Karpas-422 (cell line): ENCODE measurements around the gene AFF3. TPM values are rescaled to one million over a fixed set of nuclear protein-coding genes. Genes with fewer than 3 reads are reported as not detected.
A peak's percentile ranks its signal among the peaks of the same experiment; 100 is the strongest.

ENCODE experiments used
- DNase-seq: peaks from one replicate; pipeline ENCODE4 v3.0.0-alpha.2; 2015
- H2AFZ ChIP-seq: fragments of 200-600 bp; sonication (generic); 2 replicates; pipeline ENCODE4 v1.6.1; 2014; ENCODE audit warnings: antibody characterized with exemption, low read length, mixed read lengths
- H3K27ac ChIP-seq: fragments of 200-600 bp; sonication (generic); 2 replicates; pipeline ENCODE4 v1.5.1; 2014; ENCODE audit warnings: mild to moderate bottlenecking, low read length, moderate library complexity
- H3K27me3 ChIP-seq: fragments of 200-600 bp; sonication (generic); 2 replicates; pipeline ENCODE4 v1.6.1; 2014; ENCODE audit warnings: low read length, mixed read lengths
- H3K36me3 ChIP-seq: fragments of 200-600 bp; sonication (generic); 2 replicates; pipeline ENCODE4 v1.6.1; 2014; ENCODE audit warnings: low read length, mixed read lengths; ENCODE audit not compliant: insufficient read depth
- H3K4me1 ChIP-seq: fragments of 200-600 bp; sonication (generic); 2 replicates; pipeline ENCODE4 v1.6.1; 2014; ENCODE audit warnings: mild to moderate bottlenecking, low read length, mixed read lengths
- H3K4me2 ChIP-seq: fragments of 200-600 bp; sonication (generic); 2 replicates; pipeline ENCODE4 v1.6.1; 2014; ENCODE audit warnings: low read length, low read depth, mild to moderate bottlenecking; ENCODE audit not compliant: poor library complexity, severe bottlenecking
- H3K4me3 ChIP-seq: fragments of 200-600 bp; sonication (generic); 2 replicates; pipeline ENCODE4 v1.5.1; 2014; ENCODE audit warnings: mild to moderate bottlenecking, antibody characterized with exemption, low read length, mixed read lengths
- H3K79me2 ChIP-seq: fragments of 200-600 bp; sonication (generic); 2 replicates; pipeline ENCODE4 v1.6.1; 2014; ENCODE audit warnings: mild to moderate bottlenecking, low read length, mixed read lengths
- H3K9ac ChIP-seq: fragments of 200-600 bp; sonication (generic); 2 replicates; pipeline ENCODE4 v1.6.0; 2014; ENCODE audit warnings: low read length
- H3K9me2 ChIP-seq: fragments of 200-600 bp; sonication (generic), shearing (Covaris generic); replicated peaks from 2 replicates; pipeline ENCODE4 v1.6.0; 2014; ENCODE audit warnings: mild to moderate bottlenecking, low read length, moderate library complexity; ENCODE audit not compliant: insufficient read depth
- H3K9me3 ChIP-seq: fragments of 300-700, 200-600 bp; sonication (generic); 2 replicates; pipeline ENCODE4 v1.6.1; 2014; ENCODE audit warnings: low read length, mixed read lengths
- H4K20me1 ChIP-seq: fragments of 200-600 bp; sonication (generic); 2 replicates; pipeline ENCODE4 v1.6.1; 2014; ENCODE audit warnings: mild to moderate bottlenecking, antibody characterized with exemption, low read length, low read depth; ENCODE audit not compliant: insufficient read depth
- total RNA-seq: library from RNA; depleted of rRNA; stranded (reverse); fragments of >200 nt; shearing (Covaris generic); gene quantifications from 2 replicates; pipeline ENCODE4 v1.2.3, GENCODE V29; 2014; ENCODE audit warnings: low replicate concordance

AFF3 gene
- total RNA-seq, 1 experiment from 2014 or later, result 99.7 TPM

- no peaks in the 10 kb centered on the region for H4K20me1 ChIP-seq
- no peak overlapping the region for H3K27ac ChIP-seq
- no peak overlapping the region for H3K9ac ChIP-seq
Observed at GRCh38 chr2:99545066-99545465, 597.3 kb downstream of the AFF3 start.

GRCh38 chr2:99544608-99545007 is 597.8 kb downstream of the AFF3 start:
- H3K9me3 ChIP-seq, result no peaks in the 10 kb centered on the region
- H3K36me3 ChIP-seq, result no peaks in the 10 kb centered on the region

More at GRCh38 chr2:99545066-99545465, 597.3 kb downstream of the AFF3 start:
- Histone ChIP-seq H3K4me3 (no peak overlapping the region), H3K4me2 (no peak overlapping the region), H3K9me2 (no peaks in the 10 kb centered on the region), H3K79me2 (no peaks in the 10 kb centered on the region), H3K4me1 (no peaks in the 10 kb centered on the region), H2AFZ (no peak overlapping the region), H3K36me3 (no peaks in the 10 kb centered on the region), H3K9me3 (no peaks in the 10 kb centered on the region), H3K27me3 (no peaks in the 10 kb centered on the region)
- DNase-seq, result no peak

GRCh38 chr2:99543247-99543646 is 599.1 kb downstream of the AFF3 start:
- H3K79me2 ChIP-seq, result no peaks in the 10 kb centered on the region
- H3K4me2 ChIP-seq, result no peak overlapping the region
- H3K9me3 ChIP-seq, result no peaks in the 10 kb centered on the region
- no peaks in the 10 kb centered on the region for H4K20me1 ChIP-seq
- no peak overlapping the region for H3K9ac ChIP-seq
- no peaks in the 10 kb centered on the region for H3K4me1 ChIP-seq
- no peaks in the 10 kb centered on the region; the same call in 1 of the 2 replicates for H3K36me3 ChIP-seq
- H3K27ac ChIP-seq, result no peak overlapping the region
- no peaks in the 10 kb centered on the region for H3K27me3 ChIP-seq
- DNase-seq, result no peak
- no peak overlapping the region for H2AFZ ChIP-seq
- H3K9me2 ChIP-seq, result no peaks in the 10 kb centered on the region
- H3K4me3 ChIP-seq, result no peak overlapping the region

More at GRCh38 chr2:99544608-99545007, 597.8 kb downstream of the AFF3 start:
- DNase-seq, result no peak
- H3K27ac ChIP-seq, result no peak overlapping the region
- no peak overlapping the region for H3K4me2 ChIP-seq
- no peak overlapping the region for H2AFZ ChIP-seq
- no peaks in the 10 kb centered on the region for H3K9me2 ChIP-seq
- H3K4me1 ChIP-seq, result no peaks in the 10 kb centered on the region
- no peak overlapping the region for H3K4me3 ChIP-seq
- no peaks in the 10 kb centered on the region for H3K79me2 ChIP-seq
- H3K9ac ChIP-seq, result no peak overlapping the region
- no peaks in the 10 kb centered on the region for H4K20me1 ChIP-seq
- no peaks in the 10 kb centered on the region for H3K27me3 ChIP-seq

- Histone ChIP-seq H3K4me1 (no peaks in the 10 kb centered on the region), H3K9me3 (no peaks in the 10 kb centered on the region), H3K79me2 (no peaks in the 10 kb centered on the region), H3K4me3 (no peak overlapping the region), H3K27me3 (no peaks in the 10 kb centered on the region), H3K27ac (no peak overlapping the region), H3K9me2 (no peaks in the 10 kb centered on the region), H3K36me3 (no peaks in the 10 kb centered on the region; the same call in 1 of the 2 replicates), H3K9ac (no peak overlapping the region), H4K20me1 (no peaks in the 10 kb centered on the region), H3K4me2 (no peak overlapping the region), H2AFZ (no peak overlapping the region)
- DNase-seq, result peak; percentile 30
Observed at GRCh38 chr2:99537910-99538485, 604.4 kb downstream of the AFF3 start.

- Histone ChIP-seq H3K4me2 (no peak overlapping the region), H3K9ac (no peak overlapping the region), H3K9me2 (no peaks in the 10 kb centered on the region), H2AFZ (no peak overlapping the region), H3K36me3 (no peaks in the 10 kb centered on the region), H3K4me3 (no peak overlapping the region), H4K20me1 (no peaks in the 10 kb centered on the region), H3K9me3 (no peaks in the 10 kb centered on the region), H3K27me3 (no peaks in the 10 kb centered on the region; the same call in 1 of the 2 replicates), H3K79me2 (no peaks in the 10 kb centered on the region), H3K27ac (no peak overlapping the region), H3K4me1 (no peaks in the 10 kb centered on the region)
- DNase-seq, result no peak
Observed at GRCh38 chr2:99524056-99524455, 618.3 kb downstream of the AFF3 start.

- no peaks in the 10 kb centered on the region; the same call in 1 of the 2 replicates for H3K27me3 ChIP-seq
- H3K4me3 ChIP-seq, result no peak overlapping the region
- no peaks in the 10 kb centered on the region for H3K9me2 ChIP-seq
- no peaks in the 10 kb centered on the region for H3K79me2 ChIP-seq
- no peaks in the 10 kb centered on the region for H3K36me3 ChIP-seq
- H3K27ac ChIP-seq, result no peak overlapping the region
- no peaks in the 10 kb centered on the region for H3K4me1 ChIP-seq
- H4K20me1 ChIP-seq, result no peaks in the 10 kb centered on the region
- no peak overlapping the region for H3K4me2 ChIP-seq
- no peak overlapping the region for H2AFZ ChIP-seq
- H3K9ac ChIP-seq, result no peak overlapping the region
- no peaks in the 10 kb centered on the region for H3K9me3 ChIP-seq
- no peak for DNase-seq
Observed at GRCh38 chr2:99522157-99522556, 620.2 kb downstream of the AFF3 start.

GRCh38 chr2:99520813-99521212 is 621.6 kb downstream of the AFF3 start:
- no peak for DNase-seq
- H3K36me3 ChIP-seq, result no peaks in the 10 kb centered on the region
- H3K27me3 ChIP-seq, result no peaks in the 10 kb centered on the region; the same call in 1 of the 2 replicates
- H3K4me2 ChIP-seq, result no peak overlapping the region
- no peak overlapping the region for H3K9ac ChIP-seq
- no peaks in the 10 kb centered on the region for H3K79me2 ChIP-seq
- no peaks in the 10 kb centered on the region for H4K20me1 ChIP-seq
- no peaks in the 10 kb centered on the region for H3K9me2 ChIP-seq
- no peaks in the 10 kb centered on the region for H3K9me3 ChIP-seq
- no peak overlapping the region for H2AFZ ChIP-seq
- no peaks in the 10 kb centered on the region for H3K4me1 ChIP-seq
- H3K27ac ChIP-seq, result no peak overlapping the region
- no peak overlapping the region for H3K4me3 ChIP-seq

- Histone ChIP-seq H2AFZ (no peak overlapping the region), H3K9me3 (no peaks in the 10 kb centered on the region), H3K4me2 (no peak overlapping the region), H3K4me3 (no peak overlapping the region), H3K9me2 (no peaks in the 10 kb centered on the region), H3K27me3 (no peaks in the 10 kb centered on the region; the same call in 1 of the 2 replicates), H3K27ac (no peak overlapping the region), H3K79me2 (no peaks in the 10 kb centered on the region), H3K9ac (no peak overlapping the region), H3K36me3 (no peaks in the 10 kb centered on the region), H4K20me1 (no peaks in the 10 kb centered on the region), H3K4me1 (no peaks in the 10 kb centered on the region)
- DNase-seq, result no peak
Observed at GRCh38 chr2:99520195-99520594, 622.2 kb downstream of the AFF3 start.
